AG04449 (cell line): ENCODE data around the gene PKP4.

ENCODE experiments used
- CTCF ChIA-PET: fragments of 350-600 bp; formaldehyde crosslinking; extraction: SDS; loops from one replicate; lab custom pipeline; 2021; ENCODE audit warnings: antibody characterized with exemption; lab: Yijun Ruan, JAX
- POLR2A ChIA-PET: fragments of 400-600, 350-600 bp; formaldehyde crosslinking; extraction: SDS; loops from one replicate; lab custom pipeline; 2020; ENCODE audit warnings: antibody characterized with exemption, inconsistent platforms; lab: Yijun Ruan, JAX
- DNase-seq: peaks from one replicate; pipeline ENCODE4 v3.0.0-alpha.2; 2010; ENCODE audit warnings: low read depth, low spot score
- H3K4me3 ChIP-seq: 2 replicates; pipeline ENCODE4 v1.5.1; 2011; ENCODE audit warnings: low read depth, mild to moderate bottlenecking, control low read depth, low read length
- TF ChIP-seq, protein P1 (sequence below): IDR thresholded peaks from one replicate; pipeline ENCODE4 v1.5.1; 2011; ENCODE audit warnings: mild to moderate bottlenecking, moderate library complexity, low read length, control low read depth, inconsistent platforms; ENCODE audit not compliant: insufficient read depth; ENCODE audit errors: missing control alignments

PKP4 gene

DNA sequence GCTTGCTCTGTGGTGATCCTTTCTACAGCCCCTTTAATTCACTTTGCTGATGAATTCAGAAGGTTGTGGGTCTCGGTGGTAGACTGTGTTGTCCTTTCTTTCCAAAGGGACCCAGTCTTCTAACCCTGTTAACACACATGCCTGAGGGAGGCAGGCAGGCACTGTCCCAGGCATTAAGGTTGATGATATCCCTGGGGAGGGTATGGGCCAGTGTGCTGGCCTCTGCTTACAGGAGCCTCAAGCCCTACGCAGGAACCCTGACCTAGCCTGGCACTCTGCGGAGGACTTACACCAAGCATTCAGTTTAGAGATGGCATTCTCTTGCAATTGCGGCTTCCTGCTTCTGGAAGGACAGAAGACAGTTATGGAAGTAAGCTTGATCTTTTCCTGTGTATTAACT, 102.5 kb downstream of the PKP4 start:
- no peak overlapping the region for H3K4me3 ChIP-seq
- DNase-seq, result no peak
- POLR2A ChIA-PET, result no interaction called here
- TF ChIP-seq, protein P1, sequence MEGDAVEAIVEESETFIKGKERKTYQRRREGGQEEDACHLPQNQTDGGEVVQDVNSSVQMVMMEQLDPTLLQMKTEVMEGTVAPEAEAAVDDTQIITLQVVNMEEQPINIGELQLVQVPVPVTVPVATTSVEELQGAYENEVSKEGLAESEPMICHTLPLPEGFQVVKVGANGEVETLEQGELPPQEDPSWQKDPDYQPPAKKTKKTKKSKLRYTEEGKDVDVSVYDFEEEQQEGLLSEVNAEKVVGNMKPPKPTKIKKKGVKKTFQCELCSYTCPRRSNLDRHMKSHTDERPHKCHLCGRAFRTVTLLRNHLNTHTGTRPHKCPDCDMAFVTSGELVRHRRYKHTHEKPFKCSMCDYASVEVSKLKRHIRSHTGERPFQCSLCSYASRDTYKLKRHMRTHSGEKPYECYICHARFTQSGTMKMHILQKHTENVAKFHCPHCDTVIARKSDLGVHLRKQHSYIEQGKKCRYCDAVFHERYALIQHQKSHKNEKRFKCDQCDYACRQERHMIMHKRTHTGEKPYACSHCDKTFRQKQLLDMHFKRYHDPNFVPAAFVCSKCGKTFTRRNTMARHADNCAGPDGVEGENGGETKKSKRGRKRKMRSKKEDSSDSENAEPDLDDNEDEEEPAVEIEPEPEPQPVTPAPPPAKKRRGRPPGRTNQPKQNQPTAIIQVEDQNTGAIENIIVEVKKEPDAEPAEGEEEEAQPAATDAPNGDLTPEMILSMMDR, result no peak
- CTCF ChIA-PET, result no interaction called here

GRCh38 chr2:158560259-158560658, 103.5 kb downstream of the PKP4 start:
- no peak for DNase-seq
- TF ChIP-seq, protein P1, result no peak
- POLR2A ChIA-PET, result no interaction called here
- CTCF ChIA-PET, result no interaction called here
- H3K4me3 ChIP-seq, result no peak overlapping the region

DNA sequence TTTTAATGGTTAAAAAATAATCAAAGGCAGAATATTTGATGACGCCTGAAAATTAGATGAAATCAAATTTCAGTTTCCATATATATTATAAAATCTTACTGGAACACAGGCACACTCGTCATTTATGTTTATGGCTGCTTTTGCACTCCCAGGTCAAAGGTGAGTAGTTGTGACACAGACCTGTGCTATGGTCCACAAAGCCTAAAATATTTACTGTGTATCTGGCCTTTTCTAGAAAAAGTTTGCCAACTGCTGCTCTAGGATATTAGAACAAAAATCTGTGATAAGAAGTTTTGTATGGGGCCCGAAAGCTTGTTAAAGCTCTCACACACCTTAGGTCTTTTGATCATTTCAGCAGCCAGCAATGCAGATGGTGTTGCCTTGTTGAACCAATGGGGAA, 104.3 kb downstream of the PKP4 start:
- POLR2A ChIA-PET, result no interaction called here
- TF ChIP-seq, protein P1, result no peak
- no peak overlapping the region for H3K4me3 ChIP-seq
- CTCF ChIA-PET, result no interaction called here
- no peak for DNase-seq

DNA sequence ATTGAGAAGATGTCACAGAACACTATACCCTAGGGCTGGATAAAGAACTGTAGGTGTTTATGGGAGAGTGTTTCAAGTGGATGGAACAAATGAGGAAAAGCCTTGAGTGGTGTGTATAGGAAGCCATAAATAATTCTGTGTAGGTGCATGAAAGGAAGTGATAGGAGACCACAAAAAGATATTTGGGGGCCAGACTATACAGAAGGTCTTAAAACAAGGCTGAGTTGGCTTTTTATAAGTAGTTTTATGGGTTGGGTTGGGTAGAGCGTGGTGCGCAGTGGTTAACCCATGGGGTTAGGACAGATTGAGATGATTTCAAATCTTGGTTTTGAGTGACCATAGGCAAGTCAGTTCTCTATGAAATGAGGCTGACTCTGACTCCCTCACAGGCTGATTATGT, 110.5 kb downstream of the PKP4 start:
- ChIA-PET CTCF (no interaction called here), POLR2A (no interaction called here)
- no peak for DNase-seq
- TF ChIP-seq, protein P1, result no peak
- no peak overlapping the region for H3K4me3 ChIP-seq

- TF ChIP-seq, protein P1, result no peak
- H3K4me3 ChIP-seq, result no peak overlapping the region
- POLR2A ChIA-PET, result no interaction called here
- no peak for DNase-seq
- CTCF ChIA-PET, result no interaction called here
Observed at GRCh38 chr2:158569284-158569683, 112.5 kb downstream of the PKP4 start.

DNA sequence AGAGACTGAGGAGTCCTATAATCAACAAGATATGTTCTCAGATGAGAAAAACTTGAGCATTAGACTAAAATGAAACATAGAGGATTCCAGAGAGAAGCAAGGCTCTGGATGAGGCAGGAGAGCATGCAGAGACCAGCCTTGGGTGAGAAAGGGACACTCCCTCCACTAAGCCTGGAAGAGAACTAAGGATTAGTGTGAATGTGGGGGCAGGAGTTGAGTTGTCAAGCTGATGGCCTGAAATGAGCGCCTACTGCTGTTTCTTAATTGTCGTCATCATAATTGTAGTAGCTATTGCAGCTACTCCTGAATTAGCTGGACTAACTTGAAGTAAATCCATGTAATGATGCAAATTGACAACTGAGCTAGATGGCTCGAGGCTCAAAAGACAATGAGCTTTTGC, 114.1 kb downstream of the PKP4 start:
- CTCF ChIA-PET, result no interaction called here
- no peak for DNase-seq
- no peak overlapping the region for H3K4me3 ChIP-seq
- TF ChIP-seq, protein P1, result no peak
- POLR2A ChIA-PET, result no interaction called here
